HepG2 (cell line): ENCODE measurements around the gene ERCC6L2. TPM values are rescaled to one million over a fixed set of nuclear protein-coding genes. Genes with fewer than 3 reads are reported as not detected.

Experiments
- ATAC-seq: fragments of 200-7000 bp; cut with Tn5 transposase; 3 replicates; pipeline ENCODE4 v1.9.1; 2020; ENCODE audit warnings: mild to moderate bottlenecking, moderate library complexity
- BruUV-seq: library from RNA; stranded (reverse); fragments of 400-500 nt; replicated peaks from 2 replicates; lab custom pipeline; 2021; lab: Mats Ljungman, UMichigan
- CTCF ChIA-PET: fragments of 300-600 bp; formaldehyde crosslinking; extraction: SDS; loops from one replicate; lab custom pipeline; 2021; ENCODE audit warnings: low total read pairs, inconsistent platforms, low intra/inter-chr PET ratio; lab: Yijun Ruan, JAX
- POLR2A ChIA-PET: fragments of 350-600 bp; sonication (Branson Sonifier 250); formaldehyde crosslinking; loops from one replicate; lab custom pipeline; 2020; ENCODE audit warnings: antibody characterized with exemption, inconsistent platforms; lab: Yijun Ruan, JAX
- DNase-seq: peaks from one replicate; pipeline ENCODE4 v3.0.0-alpha.2; 2015; ENCODE audit warnings: low spot score
- FAIRE-seq: peaks from 3 replicates; lab custom pipeline; 2011; peaks lifted over from hg19 to GRCh38; lab: Jason Lieb, UNC
- H2AFZ ChIP-seq: one replicate; pipeline ENCODE4 v1.6.1; 2011; ENCODE audit warnings: low read length, inconsistent platforms
- H3K27ac ChIP-seq: fragments of 300-600 bp; 3 replicates; pipeline ENCODE4 v1.8.0; 2011; ENCODE audit warnings: mixed run types, mild to moderate bottlenecking, mixed read lengths, low read length, inconsistent platforms; ENCODE audit not compliant: insufficient read depth; ENCODE audit errors: extremely low read length
- H3K27me3 ChIP-seq, 2 experiments: fragments of 200-600 bp in 1 of 2; 2 replicates in 1 of 2; 3 replicates in 1 of 2; pipeline versions ENCODE4 v1.6.0 to v1.8.0; 2011; ENCODE audit warnings: low read length in 2 of 2, mild to moderate bottlenecking in 2 of 2, moderate library complexity in 2 of 2, inconsistent platforms in 1 of 2; ENCODE audit not compliant: insufficient read depth in 2 of 2, control insufficient read depth in 1 of 2
- H3K36me3 ChIP-seq, 2 experiments: fragments of 200-600 bp in 1 of 2; replicated peaks in 1 of 2; 2 replicates in 1 of 2; 3 replicates in 1 of 2; pipeline versions ENCODE4 v1.5.1 to v1.8.0; 2011; ENCODE audit warnings: low read length in 2 of 2, inconsistent platforms in 1 of 2; ENCODE audit not compliant: insufficient read depth in 2 of 2, control insufficient read depth in 1 of 2
- H3K4me1 ChIP-seq: 2 replicates; pipeline ENCODE4 v1.5.1; 2012; ENCODE audit warnings: low read length, inconsistent platforms; ENCODE audit not compliant: insufficient read depth
- H3K4me2 ChIP-seq: 2 replicates; pipeline ENCODE4 v1.6.0; 2011; ENCODE audit warnings: low read depth, low read length, inconsistent platforms
- H3K4me3 ChIP-seq, 3 experiments: fragments of 200-600 bp in 1 of 3; sonication (generic), shearing (Covaris generic) in 1 of 3; replicated peaks in 1 of 3; 2 replicates each; pipeline ENCODE4 v1.5.1; 2011 to 2016; ENCODE audit warnings: low read length in 3 of 3, inconsistent platforms in 2 of 3, low read depth in 2 of 3, mild to moderate bottlenecking in 2 of 3, control low read depth in 1 of 3, mixed read lengths in 1 of 3; ENCODE audit not compliant: insufficient read depth in 1 of 3
- H3K79me2 ChIP-seq: one replicate; pipeline ENCODE4 v1.6.1; 2011; ENCODE audit warnings: low read length, inconsistent platforms; ENCODE audit not compliant: insufficient read depth
- H3K9ac ChIP-seq: 2 replicates; pipeline ENCODE4 v1.6.0; 2011; ENCODE audit warnings: mild to moderate bottlenecking, low read depth, low read length, inconsistent platforms; ENCODE audit not compliant: insufficient read depth
- H3K9me3 ChIP-seq: 2 replicates; pipeline ENCODE4 v1.5.1; 2012; ENCODE audit warnings: mild to moderate bottlenecking, low read length
- H4K20me1 ChIP-seq: 2 replicates; pipeline ENCODE4 v1.6.0; 2011; ENCODE audit warnings: inconsistent platforms, mild to moderate bottlenecking, low read length, moderate library complexity; ENCODE audit not compliant: insufficient read depth
- BCLAF1 ChIP-seq: fragments of 450-650 bp; IDR thresholded peaks from 2 replicates; pipeline ENCODE4 v1.6.1; 2017; ENCODE audit warnings: mild to moderate bottlenecking
- FOXO1 ChIP-seq: sonication (generic); formaldehyde crosslinking; IDR thresholded peaks from 2 replicates; pipeline ENCODE4 v1.4.0; 2020; ENCODE audit warnings: missing genetic modification reagents
- GPN1 ChIP-seq: sonication (generic); formaldehyde crosslinking; IDR thresholded peaks from 2 replicates; pipeline ENCODE4 v1.5.1; 2020; ENCODE audit warnings: missing genetic modification reagents, borderline replicate concordance
- HNF4A ChIP-seq: sonication (generic); formaldehyde crosslinking; IDR thresholded peaks from 2 replicates; pipeline ENCODE4 v1.4.0; 2020; ENCODE audit warnings: missing genetic modification reagents
- IRX3 ChIP-seq: sonication (generic); formaldehyde crosslinking; IDR thresholded peaks from 2 replicates; pipeline ENCODE4 v1.8.1; 2023; ENCODE audit warnings: mild to moderate bottlenecking, low read depth, missing genetic modification reagents, borderline replicate concordance
- MTA3 ChIP-seq: sonication (generic); formaldehyde crosslinking; IDR thresholded peaks from 2 replicates; pipeline ENCODE4 v1.4.0; 2020; ENCODE audit warnings: missing genetic modification reagents
- ZKSCAN8 ChIP-seq: IDR thresholded peaks from 2 replicates; pipeline ENCODE4 v1.6.1; 2016; ENCODE audit warnings: borderline replicate concordance, missing genetic modification reagents, missing compliant biosample characterization
- ZNF546 ChIP-seq: sonication (generic); formaldehyde crosslinking; conservative IDR thresholded peaks from 2 replicates; pipeline ENCODE4 v1.8.1; 2023; ENCODE audit warnings: mild to moderate bottlenecking, missing genetic modification reagents
- ZNF577 ChIP-seq: sonication (generic); formaldehyde crosslinking; IDR thresholded peaks from 2 replicates; pipeline ENCODE4 v1.4.0; 2020; ENCODE audit warnings: mild to moderate bottlenecking, low read depth, missing genetic modification reagents, borderline replicate concordance
- ZNF607 ChIP-seq: sonication (generic); formaldehyde crosslinking; IDR thresholded peaks from 2 replicates; pipeline ENCODE4 v1.5.1; 2020; ENCODE audit warnings: missing genetic modification reagents, mild to moderate bottlenecking, borderline replicate concordance
- in situ Hi-C: cut with HindIII; loops from 2 replicates; pipeline ENCODE4 v1.10.0; 2017; ENCODE audit warnings: low pct_unique_long_range_greater_than_20kb; ENCODE audit not compliant: extremely low pct_ligation_motif_present
- intact Hi-C: fragments of 100-400 bp; cut with micrococcal nuclease; formaldehyde crosslinking; loops from one replicate; pipeline ENCODE4 v1.10.0; 2022; ENCODE audit not compliant: unreplicated experiment
- polyA plus RNA-seq, 8 experiments: library from polyadenylated mRNA; depleted of rRNA in 3 of 8; stranded (reverse) in 7 of 8; unstranded in 1 of 8; fragments of >200 nt; fragmentation: Illumina TruSeq in 4 of 8; extraction: Trizol in 4 of 8; gene quantifications; 2 replicates each; pipeline versions ENCODE4 v1.2.1 to v1.2.3, GENCODE V29; 2011 to 2016; ENCODE audit warnings: low read depth in 4 of 8, missing spikeins in 1 of 8, mixed read lengths in 1 of 8; ENCODE audit not compliant: insufficient read depth in 1 of 8
- total RNA-seq, 5 experiments: library from RNA; depleted of rRNA; stranded (reverse); fragments of >200 nt; fragmentation: Illumina TruSeq; extraction: Trizol; gene quantifications; 2 replicates each; pipeline ENCODE4 v1.2.3, GENCODE V29; 2016; ENCODE audit warnings: low read depth in 1 of 5
- TF ChIP-seq, protein P1 (sequence below): sonication (generic); formaldehyde crosslinking; IDR thresholded peaks from 2 replicates; pipeline ENCODE4 v1.9.0; 2021; ENCODE audit warnings: missing genetic modification reagents, borderline replicate concordance
- TF ChIP-seq, protein P2 (sequence below): sonication (generic); formaldehyde crosslinking; IDR thresholded peaks from 2 replicates; pipeline ENCODE4 v1.9.0; 2021; ENCODE audit warnings: missing genetic modification reagents, borderline replicate concordance

Gene ERCC6L2
- total and polyA plus RNA-seq, 2 of the 13 experiments (the other 11 are each of a cell fraction or from before 2014, with no cell fraction given) = 13.4 to 45.9 TPM

GRCh38 chr9:95927271-95928004 is 51.9 kb downstream of the ERCC6L2 start:
- H3K4me3 ChIP-seq = no peak overlapping the region
- no peak overlapping the region for H3K9ac ChIP-seq
- no TSS peak for BruUV-seq
- intact Hi-C loops (no loop called here), in situ Hi-C loops (no loop called here)
- no peaks in the 10 kb centered on the region for H3K27me3 ChIP-seq
- H4K20me1 ChIP-seq = no peaks in the 10 kb centered on the region
- POLR2A ChIA-PET = no interaction called here
- ATAC-seq (no peak), FAIRE-seq (no peak), DNase-seq (no peak)
- peaks cover 10 to 44% of the 10 kb centered on the region in 2 experiments for H3K36me3 ChIP-seq
- no peak overlapping the region for H3K27ac ChIP-seq
- H3K4me1 ChIP-seq = peaks cover 17% of the 10 kb centered on the region
- no peak overlapping the region for H2AFZ ChIP-seq
- TF ChIP-seq BCLAF1 (no peak), GPN1 (CRISPR knock-in tag) (no peak), ZNF577 (CRISPR knock-in tag) (no peak), HNF4A (no peak), MTA3 (CRISPR knock-in tag) (no peak), ZNF546 (no peak), ZKSCAN8 (CRISPR knock-in tag) (no peak), ZNF607 (CRISPR knock-in tag) (no peak), FOXO1 (CRISPR knock-in tag) (no peak), IRX3 (CRISPR knock-in tag) (no peak)
- TF ChIP-seq, protein P1, sequence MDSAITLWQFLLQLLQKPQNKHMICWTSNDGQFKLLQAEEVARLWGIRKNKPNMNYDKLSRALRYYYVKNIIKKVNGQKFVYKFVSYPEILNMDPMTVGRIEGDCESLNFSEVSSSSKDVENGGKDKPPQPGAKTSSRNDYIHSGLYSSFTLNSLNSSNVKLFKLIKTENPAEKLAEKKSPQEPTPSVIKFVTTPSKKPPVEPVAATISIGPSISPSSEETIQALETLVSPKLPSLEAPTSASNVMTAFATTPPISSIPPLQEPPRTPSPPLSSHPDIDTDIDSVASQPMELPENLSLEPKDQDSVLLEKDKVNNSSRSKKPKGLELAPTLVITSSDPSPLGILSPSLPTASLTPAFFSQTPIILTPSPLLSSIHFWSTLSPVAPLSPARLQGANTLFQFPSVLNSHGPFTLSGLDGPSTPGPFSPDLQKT (CRISPR knock-in tag) = no peak
- TF ChIP-seq, protein P2, sequence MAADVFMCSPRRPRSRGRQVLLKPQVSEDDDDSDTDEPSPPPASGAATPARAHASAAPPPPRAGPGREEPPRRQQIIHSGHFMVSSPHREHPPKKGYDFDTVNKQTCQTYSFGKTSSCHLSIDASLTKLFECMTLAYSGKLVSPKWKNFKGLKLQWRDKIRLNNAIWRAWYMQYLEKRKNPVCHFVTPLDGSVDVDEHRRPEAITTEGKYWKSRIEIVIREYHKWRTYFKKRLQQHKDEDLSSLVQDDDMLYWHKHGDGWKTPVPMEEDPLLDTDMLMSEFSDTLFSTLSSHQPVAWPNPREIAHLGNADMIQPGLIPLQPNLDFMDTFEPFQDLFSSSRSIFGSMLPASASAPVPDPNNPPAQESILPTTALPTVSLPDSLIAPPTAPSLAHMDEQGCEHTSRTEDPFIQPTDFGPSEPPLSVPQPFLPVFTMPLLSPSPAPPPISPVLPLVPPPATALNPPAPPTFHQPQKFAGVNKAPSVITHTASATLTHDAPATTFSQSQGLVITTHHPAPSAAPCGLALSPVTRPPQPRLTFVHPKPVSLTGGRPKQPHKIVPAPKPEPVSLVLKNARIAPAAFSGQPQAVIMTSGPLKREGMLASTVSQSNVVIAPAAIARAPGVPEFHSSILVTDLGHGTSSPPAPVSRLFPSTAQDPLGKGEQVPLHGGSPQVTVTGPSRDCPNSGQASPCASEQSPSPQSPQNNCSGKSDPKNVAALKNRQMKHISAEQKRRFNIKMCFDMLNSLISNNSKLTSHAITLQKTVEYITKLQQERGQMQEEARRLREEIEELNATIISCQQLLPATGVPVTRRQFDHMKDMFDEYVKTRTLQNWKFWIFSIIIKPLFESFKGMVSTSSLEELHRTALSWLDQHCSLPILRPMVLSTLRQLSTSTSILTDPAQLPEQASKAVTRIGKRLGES (CRISPR knock-in tag) = no peak
- no peak overlapping the region for H3K4me2 ChIP-seq
- no peaks in the 10 kb centered on the region for H3K79me2 ChIP-seq
- CTCF ChIA-PET = no interaction called here
- no peaks in the 10 kb centered on the region for H3K9me3 ChIP-seq
